Measurements from ENCODE around the gene POGLUT3.

GRCh38 chr11:108501396-108501795, 3.2 kb upstream of the POGLUT3 start:
- TF ChIP-seq POLR2AphosphoS5 (IDR thresholded peaks at IDR 0.05; ENCODE audit: borderline replicate concordance, low read depth, low read length) (no peak), EZH2 (IDR thresholded peaks at IDR 0.05) (no peak)
